ENCODE data around the gene TAT.
"Not testable (repeated sequence)": the region's sequence is repeated elsewhere in the genome, so short reads cannot be mapped to it uniquely, and the experiment has no call there.

DNA sequence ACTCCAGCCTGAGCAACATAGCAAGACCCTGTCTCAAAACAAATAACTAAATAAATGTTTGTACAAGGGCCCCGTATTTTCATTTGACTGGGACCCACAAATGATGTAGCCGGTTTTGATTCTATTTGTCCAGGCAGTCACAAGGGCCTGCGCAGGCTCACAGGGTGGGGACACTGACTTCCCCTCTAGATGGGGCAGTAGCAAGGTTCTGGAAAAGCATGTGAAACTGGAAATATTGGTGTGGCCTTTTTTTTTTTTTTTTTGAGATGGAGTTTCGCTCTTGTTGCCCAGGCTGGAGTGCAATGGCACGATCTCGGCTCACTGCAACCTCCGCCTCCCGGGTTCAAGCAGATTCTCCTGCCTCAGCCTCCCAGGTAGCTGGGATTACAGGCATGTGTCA, 38.1 kb upstream of the TAT start:
- TF ChIP-seq, protein P1, sequence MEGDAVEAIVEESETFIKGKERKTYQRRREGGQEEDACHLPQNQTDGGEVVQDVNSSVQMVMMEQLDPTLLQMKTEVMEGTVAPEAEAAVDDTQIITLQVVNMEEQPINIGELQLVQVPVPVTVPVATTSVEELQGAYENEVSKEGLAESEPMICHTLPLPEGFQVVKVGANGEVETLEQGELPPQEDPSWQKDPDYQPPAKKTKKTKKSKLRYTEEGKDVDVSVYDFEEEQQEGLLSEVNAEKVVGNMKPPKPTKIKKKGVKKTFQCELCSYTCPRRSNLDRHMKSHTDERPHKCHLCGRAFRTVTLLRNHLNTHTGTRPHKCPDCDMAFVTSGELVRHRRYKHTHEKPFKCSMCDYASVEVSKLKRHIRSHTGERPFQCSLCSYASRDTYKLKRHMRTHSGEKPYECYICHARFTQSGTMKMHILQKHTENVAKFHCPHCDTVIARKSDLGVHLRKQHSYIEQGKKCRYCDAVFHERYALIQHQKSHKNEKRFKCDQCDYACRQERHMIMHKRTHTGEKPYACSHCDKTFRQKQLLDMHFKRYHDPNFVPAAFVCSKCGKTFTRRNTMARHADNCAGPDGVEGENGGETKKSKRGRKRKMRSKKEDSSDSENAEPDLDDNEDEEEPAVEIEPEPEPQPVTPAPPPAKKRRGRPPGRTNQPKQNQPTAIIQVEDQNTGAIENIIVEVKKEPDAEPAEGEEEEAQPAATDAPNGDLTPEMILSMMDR (IDR thresholded peaks at IDR 0.05), result not testable (repeated sequence)
- TF ChIP-seq POLR2A (IDR thresholded peaks at IDR 0.05), result not testable (repeated sequence)
